ENCODE measurements around the gene DROSHA. TPM values are rescaled to one million over a fixed set of nuclear protein-coding genes. Genes with fewer than 3 reads are reported as not detected.

DROSHA gene
- total and polyA plus RNA-seq, 2 of the 8 experiments (the other 6 are each of a cell fraction or from before 2014, with no cell fraction given), result 65.9 to 122 TPM

DNA sequence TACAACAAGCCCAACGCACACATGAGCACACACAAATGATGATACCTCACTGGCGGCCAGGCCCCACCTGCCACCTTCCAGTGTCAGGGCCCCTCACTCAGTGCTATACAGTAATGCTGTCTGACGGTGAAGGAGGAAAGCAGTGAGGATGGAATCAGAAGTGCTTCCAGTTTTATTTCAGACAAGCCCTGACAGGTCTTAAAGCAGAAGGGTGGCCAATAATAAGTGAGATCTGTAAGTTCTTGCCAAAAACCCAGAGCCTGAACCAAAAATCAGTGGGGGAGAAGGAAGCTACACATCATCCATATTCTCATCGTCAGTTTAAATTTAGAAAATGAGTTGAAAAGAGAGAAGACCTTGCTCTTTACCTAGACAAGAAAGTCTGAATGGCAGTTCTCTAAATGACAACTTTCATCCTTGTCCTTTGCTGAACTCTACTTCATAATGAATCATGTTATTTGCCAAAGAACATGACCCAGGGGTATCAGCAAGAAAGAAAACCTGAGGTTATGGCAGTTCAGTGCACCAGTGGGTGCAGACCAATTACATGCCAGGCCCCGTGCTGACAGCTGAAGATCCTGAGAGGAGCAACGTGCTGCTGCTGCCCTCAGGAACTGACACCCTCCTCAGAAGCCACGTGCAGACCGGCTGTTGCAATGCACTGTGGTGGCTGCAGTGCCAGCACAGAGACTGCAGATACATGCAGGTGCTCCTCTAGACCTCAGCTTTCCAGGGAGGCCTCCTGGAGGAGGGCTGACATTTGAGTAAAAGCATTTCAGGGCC is 118.7 kb downstream of the DROSHA start:
- peaks cover 0 to 42% (median 19%) of the 10 kb centered on the region in 4 experiments; a peak in 7 of 8 replicates for H3K36me3 ChIP-seq (ENCODE audit: control insufficient read depth in 2 of 4, insufficient read depth in 4 of 4, low read length in 3 of 4)
- no peak overlapping the region for H3K4me3 ChIP-seq (ENCODE audit: extremely low read depth in 1 of 4, insufficient read depth in 2 of 4, low read depth in 3 of 4, low read length in 4 of 4)
- no peak overlapping the region for H2AFZ ChIP-seq (ENCODE audit: low read length)
- no peak overlapping the region for H3K23ac ChIP-seq (ENCODE audit: insufficient read length)
- H4K20me1 ChIP-seq (replicated peaks in 1 of 2; ENCODE audit: control insufficient read depth in 1 of 2, insufficient read depth in 2 of 2, low read length in 2 of 2), result peaks cover 0 to 5% of the 10 kb centered on the region in 2 experiments
- H4K8ac ChIP-seq (ENCODE audit: extremely low read depth, insufficient read depth, low read length), result no peak overlapping the region
- POLR2A ChIA-PET (ENCODE audit: partially characterized antibody), result interaction anchor here (0.6 kb wide), 1 partner anchor 759 kb away, joined by 3 read pairs; no protein-coding TSS in a partner anchor
- H3K4ac ChIP-seq (replicated peaks; ENCODE audit: insufficient read length, low read depth, low read length), result no peak overlapping the region
- H2AK5ac ChIP-seq (ENCODE audit: low read depth, low read length), result no peak overlapping the region
- H3K9ac ChIP-seq (replicated peaks in 1 of 4; ENCODE audit: extremely low read depth in 1 of 4, low read depth in 3 of 4, low read length in 3 of 4), result no peak overlapping the region
- H3K14ac ChIP-seq (ENCODE audit: insufficient read length), result no peak overlapping the region
- WGBS, 2 experiments (ENCODE audit: extremely low coverage in 1 of 2, insufficient coverage in 1 of 2, insufficient read length in 1 of 2, insufficient replicate concordance in 2 of 2, low coverage in 1 of 2, low lambda C conversion rate in 2 of 2, missing lambda C conversion rate in 1 of 2), result 91% methylated on average over 8 of the region's 8 CpGs; no CpG with 5 or more reads in 1 of the 2 experiments
- H3K27ac ChIP-seq (ENCODE audit: low read depth, low read length), result no peak overlapping the region
- no peak overlapping the region for H2BK12ac ChIP-seq (ENCODE audit: low read depth, low read length)
- H3K79me1 ChIP-seq (ENCODE audit: low read depth, low read length), result no peaks in the 10 kb centered on the region; the same call in 1 of the 2 replicates
- H3K56ac ChIP-seq (replicated peaks; ENCODE audit: insufficient read length, low read depth, low read length), result no peak overlapping the region
- H2BK15ac ChIP-seq (ENCODE audit: low read length), result no peak overlapping the region
- FAIRE-seq (no peak), DNase-seq (ENCODE audit: low read depth in 1 of 2, low spot score in 2 of 2) (no peak)
- no peaks in the 10 kb centered on the region for H3K23me2 ChIP-seq (ENCODE audit: low read depth, low read length)
- no peak overlapping the region for H4K91ac ChIP-seq (replicated peaks; ENCODE audit: insufficient read length, low read length)
- H3K18ac ChIP-seq (ENCODE audit: extremely low read depth, low read length), result no peak overlapping the region
- H3K27me3 ChIP-seq (replicated peaks in 1 of 4; ENCODE audit: control insufficient read depth in 3 of 4, extremely low read depth in 1 of 4, insufficient read depth in 3 of 4, low read length in 3 of 4), result no peaks in the 10 kb centered on the region
- no peak overlapping the region for H2BK120ac ChIP-seq (replicated peaks; ENCODE audit: low read depth, low read length)
- no peak overlapping the region for H4K5ac ChIP-seq (ENCODE audit: insufficient read length, low read depth, low read length)
- H3K79me2 ChIP-seq (ENCODE audit: control insufficient read depth in 1 of 2, insufficient read depth in 2 of 2, low read length in 2 of 2), result no peaks in the 10 kb centered on the region
- no peaks in the 10 kb centered on the region for H3K4me1 ChIP-seq (replicated peaks in 1 of 4; ENCODE audit: control insufficient read depth in 3 of 4, insufficient read depth in 4 of 4, low read length in 3 of 4)
- no peak overlapping the region for H2BK20ac ChIP-seq (ENCODE audit: low read length)
- H2BK5ac ChIP-seq (ENCODE audit: low read depth, low read length), result 0 out of 2 replicates have a peak overlapping the region, but pooled peaks have one; percentile 37
- H3K4me2 ChIP-seq (ENCODE audit: insufficient read depth in 1 of 2, low read depth in 2 of 2, low read length in 2 of 2), result no peak overlapping the region
- no peaks in the 10 kb centered on the region for H3K9me3 ChIP-seq (ENCODE audit: insufficient read depth in 2 of 2, low read depth in 1 of 2, low read length in 1 of 2)
- CTCF ChIA-PET (ENCODE audit: partially characterized antibody), result interaction anchor here (0.6 to 1.6 kb wide), 2 partner anchors 15 to 82 kb away, joined by 3 to 5 read pairs; no protein-coding TSS in a partner anchor
- TF ChIP-seq, protein P1, sequence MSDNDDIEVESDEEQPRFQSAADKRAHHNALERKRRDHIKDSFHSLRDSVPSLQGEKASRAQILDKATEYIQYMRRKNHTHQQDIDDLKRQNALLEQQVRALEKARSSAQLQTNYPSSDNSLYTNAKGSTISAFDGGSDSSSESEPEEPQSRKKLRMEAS (IDR thresholded peaks at IDR 0.05), result no peak
- TF ChIP-seq CREB1 (IDR thresholded peaks at IDR 0.05) (no peak), SUZ12 (IDR thresholded peaks at IDR 0.05; ENCODE audit: low read length) (no peak), TAF1 (IDR thresholded peaks at IDR 0.05; ENCODE audit: low read depth, low read length) (no peak), ATF2 (IDR thresholded peaks at IDR 0.05; ENCODE audit: low read length) (no peak), KDM4A (IDR thresholded peaks at IDR 0.05; ENCODE audit: low read depth, low read length, severe bottlenecking) (no peak), SIN3A (conservative IDR thresholded peaks at IDR 0.05 in 1 of 2, IDR thresholded peaks at IDR 0.05 in 1 of 2; ENCODE audit: low read depth in 1 of 2, low read length in 2 of 2) (no peak), HDAC2 (IDR thresholded peaks at IDR 0.05; ENCODE audit: borderline replicate concordance in 1 of 2, low read depth in 2 of 2, low read length in 2 of 2) (no peak), RAD21 (IDR thresholded peaks at IDR 0.05 in 1 of 2, conservative IDR thresholded peaks at IDR 0.05 in 1 of 2; ENCODE audit: low read depth in 2 of 2, low read length in 2 of 2) (no peak)

Data from H1 (cell line).